Measurements from ENCODE around the gene ARHGEF12.

ARHGEF12 gene

DNA sequence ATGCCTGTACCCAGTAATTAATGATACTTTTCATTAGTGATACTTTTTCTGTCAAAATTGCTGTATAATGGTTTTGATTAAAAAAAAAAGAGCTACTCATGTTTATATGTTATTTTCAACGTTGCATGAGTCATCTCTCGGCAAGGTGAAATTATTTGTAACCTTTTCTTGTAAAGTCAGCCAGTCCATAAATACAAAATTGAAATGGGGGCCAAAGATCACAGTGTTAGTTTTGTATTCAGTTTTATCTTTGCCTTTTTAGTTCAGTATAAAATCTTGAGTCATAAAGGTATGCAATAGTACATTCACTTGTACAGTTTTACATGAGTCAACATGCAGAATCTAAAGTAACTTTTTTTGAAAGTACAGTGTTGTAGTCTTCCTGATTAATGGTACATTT is 4.3 kb downstream of the ARHGEF12 start:
- in situ Hi-C loops (cut with MboI; ENCODE audit: low sequenced_read_pairs), result no loop called here

DNA sequence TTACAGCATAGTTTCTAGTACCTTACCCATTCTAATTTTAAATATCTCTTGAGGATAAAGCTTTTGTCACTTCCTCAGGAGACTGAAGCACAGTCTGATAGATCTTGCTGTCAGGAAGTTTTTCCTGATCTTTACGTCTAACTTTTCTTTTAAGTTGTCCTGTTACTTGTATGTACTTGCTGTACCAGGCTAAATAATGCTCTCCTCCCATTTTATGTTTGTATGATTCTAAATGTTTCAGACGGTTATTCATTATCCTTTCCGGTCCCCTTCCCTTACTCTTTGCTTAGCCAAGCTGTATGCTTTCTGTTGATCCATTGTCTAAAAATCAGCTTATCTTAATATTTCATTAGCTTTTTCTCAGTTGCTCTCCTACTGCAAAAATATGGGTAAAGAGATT is 6.0 kb downstream of the ARHGEF12 start:
- in situ Hi-C loops (cut with MboI; ENCODE audit: low sequenced_read_pairs), result no loop called here

DNA sequence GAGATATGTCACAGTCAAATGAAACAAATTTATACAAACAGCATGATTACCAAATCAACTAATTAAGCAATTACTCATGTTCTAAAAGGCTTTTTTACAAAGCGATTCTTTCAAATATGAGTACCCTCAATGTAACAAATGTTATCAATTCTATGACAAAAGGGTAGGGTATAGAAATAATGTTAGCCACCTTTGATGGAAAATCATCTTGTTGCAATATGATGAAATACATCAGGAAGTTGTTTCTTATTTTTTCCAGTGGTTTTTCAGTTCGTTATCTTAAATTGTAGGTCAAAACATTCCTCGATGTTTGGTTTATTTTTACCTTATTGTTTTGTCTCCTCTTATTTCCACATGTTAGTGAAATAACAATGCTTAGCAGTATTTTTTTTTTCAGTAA is 6.5 kb downstream of the ARHGEF12 start:
- in situ Hi-C loops (cut with MboI; ENCODE audit: low sequenced_read_pairs), result no loop called here

DNA sequence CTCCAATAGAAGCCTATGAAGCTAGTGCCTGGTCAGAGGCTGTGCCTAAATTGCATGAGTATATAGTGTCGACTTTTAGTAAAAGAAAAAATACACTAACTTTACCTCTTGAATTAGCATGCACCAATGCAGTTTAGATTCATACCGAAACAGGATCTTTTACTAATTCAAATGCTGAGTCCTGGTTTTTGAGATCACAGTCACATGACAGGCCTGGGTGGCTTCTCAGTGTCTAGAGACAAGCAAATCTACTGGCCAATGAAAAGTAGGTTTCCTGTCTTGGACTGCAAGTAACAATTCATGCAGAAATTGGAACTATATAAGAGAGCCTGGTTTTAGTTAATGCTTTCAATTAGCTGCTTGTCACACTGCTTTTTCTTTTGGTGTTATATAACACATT is 7.2 kb downstream of the ARHGEF12 start:
- in situ Hi-C loops (cut with MboI; ENCODE audit: low sequenced_read_pairs), result no loop called here

GRCh38 chr11:120344302-120345004 is 8.2 kb downstream of the ARHGEF12 start:
- in situ Hi-C loops (cut with MboI; ENCODE audit: low sequenced_read_pairs), result no loop called here

DNA sequence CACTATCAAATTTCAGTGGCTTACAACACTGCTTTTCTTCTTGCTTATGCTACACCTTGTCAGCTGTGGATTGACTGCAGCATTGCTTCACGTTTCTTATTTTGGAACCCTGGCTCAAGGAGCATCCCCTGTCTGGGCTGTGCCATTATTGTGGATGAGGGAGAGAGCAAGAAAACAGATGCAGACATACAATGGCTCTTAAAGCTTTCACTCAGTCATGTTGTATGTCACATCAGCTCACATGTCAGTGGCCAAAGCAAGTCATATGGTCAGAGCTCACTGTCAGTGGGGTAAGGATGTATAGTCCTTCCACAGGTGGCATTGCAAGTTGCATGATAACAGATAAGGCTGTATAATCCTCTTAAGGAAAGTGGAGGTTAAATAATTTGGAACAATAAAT is 10.0 kb downstream of the ARHGEF12 start:
- in situ Hi-C loops (cut with MboI; ENCODE audit: low sequenced_read_pairs), result no loop called here

DNA sequence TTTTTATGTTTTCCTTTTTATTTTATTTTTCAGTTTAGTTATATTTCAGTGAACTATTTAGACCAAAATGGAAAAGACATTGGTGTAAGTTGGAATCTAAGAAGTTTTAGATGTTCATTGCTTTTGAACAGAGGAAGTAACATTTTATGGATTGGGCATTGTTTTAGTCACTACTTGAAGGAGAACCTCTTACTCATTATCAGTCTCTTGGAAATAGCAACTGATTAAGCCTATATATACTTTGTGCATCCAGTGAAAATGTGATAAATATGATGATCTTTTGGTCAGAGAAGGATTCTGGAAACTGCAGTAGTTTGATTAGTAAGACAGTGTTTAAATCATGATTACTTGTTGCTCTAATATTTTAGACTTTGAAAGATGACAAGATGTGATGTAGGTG is 14.4 kb downstream of the ARHGEF12 start:
- in situ Hi-C loops (cut with MboI; ENCODE audit: low sequenced_read_pairs), result no loop called here

GRCh38 chr11:120352405-120352804 is 16.2 kb downstream of the ARHGEF12 start:
- in situ Hi-C loops (cut with MboI; ENCODE audit: low sequenced_read_pairs), result no loop called here

GRCh38 chr11:120354068-120354467 is 17.9 kb downstream of the ARHGEF12 start:
- in situ Hi-C loops (cut with MboI; ENCODE audit: low sequenced_read_pairs), result no loop called here

DNA sequence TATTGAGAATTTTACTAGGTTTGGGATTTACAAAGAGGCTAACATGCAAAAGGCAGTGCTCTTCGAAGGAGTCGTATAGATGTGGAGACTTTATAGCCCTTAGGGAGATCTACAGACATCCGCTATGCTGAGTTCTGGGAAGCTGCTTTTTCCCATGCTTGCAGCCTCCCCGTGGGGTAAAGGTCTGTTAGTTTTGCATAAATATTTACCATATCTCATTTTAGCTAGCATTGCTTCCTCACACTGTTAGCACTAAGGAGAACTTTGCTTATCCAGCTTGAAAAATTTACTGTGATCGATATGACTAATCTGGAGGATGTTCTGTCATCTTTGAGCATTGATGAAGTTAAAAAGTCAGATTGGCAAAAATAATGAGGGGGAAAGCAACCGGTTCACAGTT is 18.6 kb downstream of the ARHGEF12 start:
- in situ Hi-C loops (cut with MboI; ENCODE audit: low sequenced_read_pairs), result no loop called here

DNA sequence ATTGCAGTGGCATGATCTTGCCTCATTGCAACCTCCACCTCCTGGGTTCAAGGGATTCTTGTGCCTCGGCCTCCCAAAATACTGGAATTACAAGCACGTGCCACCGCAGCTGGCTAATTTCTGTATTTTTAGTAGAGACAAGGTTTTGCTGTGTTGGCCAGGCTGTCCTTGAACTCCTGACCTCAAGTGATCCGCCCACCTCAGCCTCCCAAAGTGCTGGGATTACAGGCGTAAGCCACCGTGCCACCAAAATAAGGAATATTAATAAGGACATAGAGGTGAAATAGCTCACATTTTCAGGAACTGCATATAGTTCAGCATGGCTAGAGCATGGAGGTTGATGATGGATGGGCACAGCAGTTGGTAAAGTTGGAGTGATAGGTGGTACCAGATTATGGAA is 21.4 kb downstream of the ARHGEF12 start:
- in situ Hi-C loops (cut with MboI; ENCODE audit: low sequenced_read_pairs), result no loop called here

DNA sequence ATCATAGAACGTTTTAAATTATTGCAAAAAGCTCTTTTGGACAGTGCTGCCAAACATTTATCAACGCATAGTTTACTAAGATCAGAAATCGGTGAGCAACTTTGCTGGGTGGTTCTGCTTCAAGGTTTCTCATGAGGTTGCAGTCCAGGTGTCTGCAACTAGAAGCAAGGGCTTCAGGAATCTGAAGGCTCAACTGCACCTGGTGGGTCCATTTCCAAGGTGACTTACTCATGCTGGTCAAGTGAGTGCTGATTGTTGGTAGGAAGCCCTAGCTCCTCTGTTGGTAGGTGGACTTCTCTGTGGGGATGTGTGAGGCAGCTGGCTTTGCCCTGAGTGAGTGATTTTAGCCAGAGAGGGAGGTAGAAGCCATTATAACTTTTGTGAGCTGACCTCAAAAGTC is 22.5 kb downstream of the ARHGEF12 start:
- in situ Hi-C loops (cut with MboI; ENCODE audit: low sequenced_read_pairs), result no loop called here

DNA sequence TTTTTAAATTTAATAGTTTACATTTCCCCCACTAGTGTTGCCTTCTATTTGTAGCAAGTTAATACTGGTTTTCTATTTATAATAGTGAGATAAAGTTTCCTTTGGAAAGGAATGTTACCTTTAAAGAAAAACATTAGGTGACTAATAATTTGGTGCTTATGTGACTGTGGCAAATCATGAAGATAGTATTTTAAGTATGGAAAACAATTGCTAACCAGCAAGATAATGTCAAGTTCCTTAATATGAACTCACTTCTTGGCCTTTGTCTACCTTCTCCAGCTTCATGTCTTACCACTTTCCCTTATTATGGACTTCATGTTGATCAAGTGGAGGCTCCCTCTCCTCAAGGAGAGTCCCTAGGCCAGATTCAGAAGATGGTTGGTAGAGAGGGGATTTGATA is 27.2 kb downstream of the ARHGEF12 start:
- in situ Hi-C loops (cut with MboI; ENCODE audit: low sequenced_read_pairs), result no loop called here

- in situ Hi-C loops (cut with MboI; ENCODE audit: low sequenced_read_pairs), result no loop called here
Measured at GRCh38 chr11:120365512-120365911, 29.3 kb downstream of the ARHGEF12 start.

GRCh38 chr11:120372296-120372695 is 36.1 kb downstream of the ARHGEF12 start:
- in situ Hi-C loops (cut with MboI; ENCODE audit: low sequenced_read_pairs), result no loop called here

GRCh38 chr11:120375076-120375475 is 38.9 kb downstream of the ARHGEF12 start:
- in situ Hi-C loops (cut with MboI; ENCODE audit: low sequenced_read_pairs), result no loop called here

DNA sequence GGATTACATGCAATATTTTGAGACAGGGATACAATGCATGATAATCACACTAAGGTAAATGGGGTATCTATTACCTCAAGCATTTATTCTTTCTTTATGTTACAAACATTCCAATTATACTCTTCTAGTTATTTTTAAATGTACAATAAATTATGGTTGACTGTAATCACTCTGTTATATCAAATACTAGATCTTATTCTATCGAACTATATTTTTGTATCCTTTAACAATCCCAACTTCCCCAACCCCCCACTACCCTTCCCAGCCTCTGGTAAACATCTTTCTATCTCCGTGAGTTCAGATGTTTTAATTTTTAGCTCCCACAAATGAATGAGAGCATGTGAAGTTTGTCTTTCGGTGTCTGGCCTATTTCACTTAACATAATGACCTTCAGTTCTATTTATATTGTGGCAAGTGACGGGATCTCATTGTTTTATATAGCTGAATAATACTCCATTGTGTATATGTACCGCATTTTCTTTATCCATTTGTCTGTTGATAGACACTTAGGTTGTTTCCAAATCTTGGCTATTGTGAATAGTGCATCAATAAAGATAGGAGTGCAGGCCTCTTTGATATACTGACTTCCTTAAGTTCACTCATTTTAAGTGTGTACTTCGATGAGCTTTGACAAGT is 40.5 kb downstream of the ARHGEF12 start:
- in situ Hi-C loops (cut with MboI; ENCODE audit: low sequenced_read_pairs), result no loop called here

- in situ Hi-C loops (cut with MboI; ENCODE audit: low sequenced_read_pairs), result no loop called here
Measured at GRCh38 chr11:120378474-120378873, 42.3 kb downstream of the ARHGEF12 start.

GRCh38 chr11:120381401-120381800 is 45.2 kb downstream of the ARHGEF12 start:
- in situ Hi-C loops (cut with MboI; ENCODE audit: low sequenced_read_pairs), result no loop called here

- in situ Hi-C loops (cut with MboI; ENCODE audit: low sequenced_read_pairs), result no loop called here
Measured at GRCh38 chr11:120383518-120384155, 47.4 kb downstream of the ARHGEF12 start.

DNA sequence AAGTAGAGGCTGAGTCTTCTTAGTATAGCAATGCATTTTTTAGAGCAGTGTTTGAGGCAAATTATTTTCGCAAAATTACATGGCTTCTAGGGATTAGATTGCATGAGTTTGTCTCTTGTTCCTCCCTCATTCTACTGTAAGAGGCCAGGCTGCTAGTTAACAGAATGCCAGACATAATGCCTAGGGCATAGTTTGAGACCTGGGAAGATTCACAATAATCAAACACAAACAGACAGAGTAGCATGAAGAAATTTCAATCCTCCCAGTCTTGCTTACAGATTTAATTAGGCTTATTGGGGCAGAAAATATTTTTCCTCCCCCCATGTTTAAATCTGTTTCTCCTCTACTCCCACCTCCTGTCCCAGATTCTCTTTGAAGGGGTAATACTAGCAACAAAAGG is 48.3 kb downstream of the ARHGEF12 start:
- in situ Hi-C loops (cut with MboI; ENCODE audit: low sequenced_read_pairs), result no loop called here

DNA sequence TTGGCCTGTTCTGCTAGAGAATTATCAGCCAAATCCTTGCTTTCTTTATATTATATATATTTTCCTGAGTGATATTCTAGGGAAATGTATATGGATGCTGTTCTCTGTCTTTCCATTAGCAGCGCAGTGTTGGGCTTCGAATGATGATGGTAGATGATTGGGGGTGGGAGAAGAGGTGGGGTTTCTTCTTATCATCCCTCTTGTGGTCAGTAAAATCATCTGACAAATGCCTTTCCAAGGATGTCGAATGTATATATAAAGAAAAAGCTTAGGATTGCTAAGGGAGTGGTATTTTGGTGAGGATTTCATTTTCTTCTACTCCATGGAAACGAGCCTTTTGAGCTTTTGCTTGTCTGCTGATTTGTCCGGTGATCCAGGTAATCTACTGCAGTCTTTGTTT is 48.9 kb downstream of the ARHGEF12 start:
- in situ Hi-C loops (cut with MboI; ENCODE audit: low sequenced_read_pairs), result no loop called here

All from HL-60/S4 treated with retinoic acid at 250 ng/mL for 4 days and 3 days (cell line).